Heart left ventricle (tissue), 13 donors: ENCODE data around the gene CDK2.

Source experiments
- CTCF ChIP-seq, 12 donors: fragments of 200-600 bp; sonication (generic) in 4 of 12; IDR thresholded peaks; one replicate each; pipeline versions ENCODE4 v1.5.0 to v1.8.0; 2018 to 2022; ENCODE audit warnings: antibody characterized with exemption in 12 of 12, mild to moderate bottlenecking in 5 of 12
- POLR2A ChIP-seq, 2 donors: fragments of 450-650 bp; IDR thresholded peaks; one replicate each; pipeline ENCODE4 v1.6.1; 2017; ENCODE audit warnings: antibody characterized with exemption in 2 of 2, mild to moderate bottlenecking in 2 of 2, moderate library complexity in 2 of 2
- donor health status: ischemic (EF 13 %, LVEDD 7.1; RV severe dilation, severe dysfunction).
- donor health status: DM: no; HTN: yes; CAD: no.
- donor health status: DM: no; HTN: no; CAD: no.
- donor health status: ischemic (EF 25% LVEDD 6.9; RV normal size, moderate dysfunction).
- donor health status: ischemic (EF 25% LVEDD 5.7; RV mildly dilated, moderate dysfunction).
- donor health status: ischemic (EF 35%, LVEDD 5.7; RV mildly dilated, moderate dysfunction).
- donor health status: nonischemic (EF 11% LVEDD 7.7; RV severe dilation, severe dysfunction).
- donor health status: DM: yes; HTN: yes; CAD: no.
- donor health status: PGD.
- donor health status: ischemic (EF 29% LVEDD 5.4; RV normal size, mild dysfunction).
- donor health status: nonischemic (EF 23%, LVEDD 6.1; RV moderate dilation, normal function).

- no peak for TF ChIP-seq POLR2A (IDR thresholded peaks at IDR 0.05)
- TF ChIP-seq CTCF (IDR thresholded peaks at IDR 0.05) = no peak
These were observed 40.5 kb upstream of the CDK2 start for GRCh38 chr12:55925870-55926737.
